Natural killer cell (primary cell): Measurements from ENCODE around the gene RAB8B. TPM values are rescaled to one million over a fixed set of nuclear protein-coding genes. Genes with fewer than 3 reads are reported as not detected.
A peak's percentile ranks its signal among the peaks of the same experiment; 100 is the strongest.

ENCODE experiments used
- ATAC-seq, 3 donors: fragments of 150-1000 bp in 2 of 3; fragments of 200-7000 bp in 1 of 3; cut with Tn5 transposase; 1 replicate in 1 of 3; 2 replicates in 2 of 3; pipeline ENCODE4 v1.10.0; 2021; ENCODE audit warnings: mild to moderate bottlenecking in 2 of 3, moderate library complexity in 2 of 3
- DNase-seq, 2 donors: peaks; one replicate each; pipeline versions ENCODE4 v3.0.0 to v3.0.0-alpha.2; 2013 to 2021; ENCODE audit warnings: mixed read lengths in 1 of 2
- H3K27ac ChIP-seq: one replicate; pipeline ENCODE4 v1.5.1; 2013; ENCODE audit warnings: mild to moderate bottlenecking, low read length
- H3K27me3 ChIP-seq: one replicate; pipeline ENCODE4 v1.6.1; 2013; ENCODE audit warnings: low read length; ENCODE audit not compliant: control insufficient read depth, insufficient read depth
- H3K36me3 ChIP-seq: one replicate; pipeline ENCODE4 v1.6.1; 2013; ENCODE audit warnings: low read length; ENCODE audit not compliant: control insufficient read depth, insufficient read depth
- H3K4me1 ChIP-seq: one replicate; pipeline ENCODE4 v1.6.1; 2013; ENCODE audit warnings: low read length; ENCODE audit not compliant: control insufficient read depth, insufficient read depth
- H3K4me3 ChIP-seq: one replicate; pipeline ENCODE4 v1.5.1; 2013; ENCODE audit warnings: low read length
- H3K9me3 ChIP-seq: one replicate; pipeline ENCODE4 v1.6.1; 2013; ENCODE audit warnings: low read length; ENCODE audit not compliant: control insufficient read depth, insufficient read depth
- H3K27ac Mint-ChIP-seq, 2 donors: one replicate each; pipeline ENCODE4 v1.8.0; 2022; ENCODE audit warnings: mild to moderate bottlenecking in 2 of 2, mixed read lengths in 2 of 2, moderate library complexity in 1 of 2
- H3K27me3 Mint-ChIP-seq, 2 donors: one replicate each; pipeline ENCODE4 v1.8.0; 2022; ENCODE audit warnings: low read depth in 2 of 2, mixed read lengths in 2 of 2
- H3K36me3 Mint-ChIP-seq: one replicate; pipeline ENCODE4 v1.8.0; 2022; ENCODE audit warnings: mixed read lengths
- H3K4me1 Mint-ChIP-seq, 2 donors: one replicate each; pipeline ENCODE4 v1.8.0; 2022; ENCODE audit warnings: mixed read lengths in 2 of 2
- H3K4me3 Mint-ChIP-seq: one replicate; pipeline ENCODE4 v1.8.0; 2022; ENCODE audit warnings: mild to moderate bottlenecking, moderate library complexity, mixed read lengths
- H3K9me3 Mint-ChIP-seq, 2 donors: one replicate each; pipeline ENCODE4 v1.8.0; 2022; ENCODE audit warnings: mixed read lengths in 2 of 2
- CTCF ChIP-seq: fragments of 200-600 bp; IDR thresholded peaks from one replicate; pipeline ENCODE4 v1.8.0; 2022; ENCODE audit warnings: antibody characterized with exemption
- WGBS: methylation state at CpG from one replicate; pipeline ENCODE4 v1.1.7; 2013; ENCODE audit warnings: missing lambda C conversion rate; ENCODE audit not compliant: insufficient coverage; 5-methylcytosine and 5-hydroxymethylcytosine counted together
- intact Hi-C: fragments of 100-400 bp; cut with micrococcal nuclease; formaldehyde crosslinking; loops from one replicate; pipeline ENCODE4 v1.14.2; 2022
- total RNA-seq, 4 donors: library from RNA; stranded (reverse); fragments of 120-200 nt in 1 of 4; gene quantifications; one replicate each; pipeline versions ENCODE4 v1.2.3 to v1.2.4, GENCODE V29; 2013 to 2022

RAB8B gene
- total RNA-seq, 3 donors from 2014 or later (not counting 1 experiment from before 2014, with no cell fraction given), result 128 to 155 (median 137) TPM

DNA sequence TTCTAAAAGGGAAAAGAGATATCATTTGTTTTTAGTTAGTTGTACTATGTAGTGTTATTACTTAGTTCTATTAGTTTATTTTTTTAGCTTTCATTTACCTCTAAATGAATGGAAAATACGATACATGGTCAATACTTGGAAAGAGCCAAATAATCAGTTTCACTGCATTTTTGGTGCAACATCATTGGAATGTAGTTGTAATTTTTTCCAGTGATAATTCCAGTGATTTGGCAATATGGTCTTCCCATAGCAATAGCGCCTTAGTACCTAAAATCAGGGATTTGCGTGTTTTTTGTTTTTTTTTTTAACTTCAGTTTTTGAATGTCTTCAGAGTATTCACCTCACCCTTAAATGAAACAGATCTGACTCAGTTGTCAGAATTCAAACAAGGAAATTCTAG lies 41.8 kb downstream of the RAB8B start:
- Histone ChIP-seq H3K27me3 (no peaks in the 10 kb centered on the region), H3K27ac (peak overlapping the region; percentile 84), H3K4me1 (peaks cover 30% of the 10 kb centered on the region), H3K9me3 (no peaks in the 10 kb centered on the region), H3K4me3 (no peak overlapping the region), H3K36me3 (peaks cover 2% of the 10 kb centered on the region)
- intact Hi-C loops, result no loop called here
- DNase-seq (no peak), ATAC-seq (no peak)
- Mint-ChIP-seq H3K4me1 (peaks cover 74 to 75% of the 10 kb centered on the region in 2 donors), H3K27ac (peak overlapping the region; percentile 90 to 94), H3K36me3 (peaks cover 6% of the 10 kb centered on the region), H3K9me3 (no peaks in the 10 kb centered on the region), H3K27me3 (no peaks in the 10 kb centered on the region), H3K4me3 (peak overlapping the region; percentile 25)
- WGBS, result 96% methylated on average over 3 of the region's 3 CpGs
- TF ChIP-seq CTCF, result no peak

DNA sequence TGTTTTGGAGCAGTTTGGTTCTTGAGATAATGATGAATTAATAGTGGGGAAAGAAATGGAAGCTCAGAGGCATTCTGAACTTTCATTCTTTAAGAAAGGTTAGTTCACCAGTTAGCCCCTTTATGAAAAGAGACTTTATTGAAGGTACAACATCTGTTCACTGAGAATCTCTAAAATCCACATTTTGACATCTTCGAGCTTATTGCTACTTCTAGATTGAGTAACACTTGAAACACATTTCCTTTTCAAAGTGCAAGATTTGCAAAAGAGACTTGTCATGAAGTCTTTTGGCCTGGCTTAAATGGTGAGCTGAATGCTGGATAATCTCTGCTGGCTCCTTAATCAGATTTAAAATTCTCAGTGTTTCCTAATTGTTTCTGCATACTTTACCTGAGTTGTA lies 42.3 kb downstream of the RAB8B start:
- no peak overlapping the region for H3K4me3 ChIP-seq
- DNase-seq, result peak in 1 of 2 donors; percentile 30

GRCh38 chr15:63232405-63232804 lies 43.0 kb downstream of the RAB8B start:
- peak overlapping the region; percentile 90 to 94 for H3K27ac Mint-ChIP-seq
- no peak for TF ChIP-seq CTCF
- peak; percentile 71 to 84 (median 74) for ATAC-seq
- peak in 1 of 2 donors; percentile 61 for DNase-seq
- intact Hi-C loops, result loop anchor here (2.0 kb wide), 2 partner anchors 20 to 40 kb away; no protein-coding TSS in a partner anchor
- no peaks in the 10 kb centered on the region for H3K36me3 Mint-ChIP-seq
- 27% methylated on average over 2 of the region's 4 CpGs for WGBS
- peaks cover 70 to 75% of the 10 kb centered on the region in 2 donors for H3K4me1 Mint-ChIP-seq
- H3K27me3 Mint-ChIP-seq, result no peaks in the 10 kb centered on the region
- no peaks in the 10 kb centered on the region for H3K9me3 ChIP-seq
- H3K27me3 ChIP-seq, result no peaks in the 10 kb centered on the region
- H3K4me3 Mint-ChIP-seq, result peak overlapping the region; percentile 82
- no peaks in the 10 kb centered on the region for H3K9me3 Mint-ChIP-seq
- H3K27ac ChIP-seq, result peak overlapping the region; percentile 84
- H3K4me3 ChIP-seq, result no peak overlapping the region
- H3K36me3 ChIP-seq, result no peaks in the 10 kb centered on the region
- peaks cover 22% of the 10 kb centered on the region for H3K4me1 ChIP-seq

More for the DNA sequence above, 42.3 kb downstream of the RAB8B start:
- Histone ChIP-seq H3K9me3 (no peaks in the 10 kb centered on the region), H3K4me1 (peaks cover 28% of the 10 kb centered on the region), H3K36me3 (no peaks in the 10 kb centered on the region), H3K27ac (peak overlapping the region; percentile 84), H3K27me3 (no peaks in the 10 kb centered on the region)
- intact Hi-C loops, result loop anchor here (2.0 kb wide), 2 partner anchors 19 to 39 kb away; no protein-coding TSS in a partner anchor
- no peak for TF ChIP-seq CTCF
- Mint-ChIP-seq H3K4me1 (peaks cover 70 to 75% of the 10 kb centered on the region in 2 donors), H3K4me3 (peak overlapping the region; percentile 25), H3K27ac (peak overlapping the region; percentile 90 to 94), H3K36me3 (peaks cover under 1% of the 10 kb centered on the region), H3K27me3 (no peaks in the 10 kb centered on the region), H3K9me3 (no peaks in the 10 kb centered on the region)
- ATAC-seq, result peak; percentile 23 to 56 (median 31)
- WGBS, result 0% methylated on average over 1 of the region's 1 CpG

DNA sequence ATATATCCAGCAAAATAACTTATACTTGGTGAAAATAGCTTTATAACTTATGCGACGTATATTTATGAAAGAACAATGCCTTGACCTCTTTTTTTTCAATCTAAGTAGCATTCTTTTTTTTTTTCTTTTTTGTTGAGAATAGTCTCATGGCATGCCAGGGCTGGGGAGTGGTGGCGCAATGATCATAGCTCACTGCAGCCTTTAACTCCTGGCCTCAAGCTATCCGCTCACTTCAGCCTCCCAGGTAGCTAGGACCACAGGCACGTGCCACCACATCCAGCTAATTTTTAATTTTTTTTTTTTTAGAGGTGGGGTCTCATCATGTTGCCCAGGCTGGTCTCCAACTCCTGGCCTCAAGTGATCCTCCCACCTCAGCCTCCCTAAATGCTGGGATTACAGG lies 43.5 kb downstream of the RAB8B start:
- Histone ChIP-seq H3K9me3 (no peaks in the 10 kb centered on the region), H3K27ac (peak overlapping the region; percentile 84), H3K27me3 (no peaks in the 10 kb centered on the region), H3K4me1 (peaks cover 22% of the 10 kb centered on the region), H3K36me3 (no peaks in the 10 kb centered on the region), H3K4me3 (no peak overlapping the region)
- Mint-ChIP-seq H3K4me3 (peak overlapping the region; percentile 68), H3K27ac (peak overlapping the region; percentile 90 to 94), H3K36me3 (no peaks in the 10 kb centered on the region), H3K4me1 (peaks cover 70 to 75% of the 10 kb centered on the region in 2 donors), H3K9me3 (no peaks in the 10 kb centered on the region), H3K27me3 (no peaks in the 10 kb centered on the region)
- ATAC-seq (no peak), DNase-seq (no peak)
- WGBS, result 90% methylated on average over 4 of the region's 5 CpGs
- intact Hi-C loops, result loop anchor here (2.0 kb wide), 2 partner anchors 20 to 40 kb away; no protein-coding TSS in a partner anchor
- no peak for TF ChIP-seq CTCF
